Inferior parietal cortex (tissue), 1 donor: ENCODE data around the gene BRPF3.
A peak's percentile ranks its signal among the peaks of the same experiment; 100 is the strongest.

Experiments
- DNase-seq: peaks from one replicate; pipeline ENCODE4 v3.0.0-alpha.2; 2016; ENCODE audit errors: extremely low spot score

Gene BRPF3

GRCh38 chr6:36196113-36196879 is at the start of gene BRPF3:
Gene BRPF3 (plus strand): TSS chr6:36196744. CDS start chr6:36200323, 3,579 bp downstream.
- DNase-seq = peak; percentile 68

GRCh38 chr6:36147294-36147693 is 49.2 kb upstream of the BRPF3 start:
- DNase-seq = no peak

- no peak for DNase-seq
Measured at GRCh38 chr6:36149476-36149875, 47.1 kb upstream of the BRPF3 start.

- no peak for DNase-seq
Measured at GRCh38 chr6:36150283-36150682, 46.3 kb upstream of the BRPF3 start.

- DNase-seq = no peak
Measured at GRCh38 chr6:36154286-36154685, 42.3 kb upstream of the BRPF3 start.

DNA sequence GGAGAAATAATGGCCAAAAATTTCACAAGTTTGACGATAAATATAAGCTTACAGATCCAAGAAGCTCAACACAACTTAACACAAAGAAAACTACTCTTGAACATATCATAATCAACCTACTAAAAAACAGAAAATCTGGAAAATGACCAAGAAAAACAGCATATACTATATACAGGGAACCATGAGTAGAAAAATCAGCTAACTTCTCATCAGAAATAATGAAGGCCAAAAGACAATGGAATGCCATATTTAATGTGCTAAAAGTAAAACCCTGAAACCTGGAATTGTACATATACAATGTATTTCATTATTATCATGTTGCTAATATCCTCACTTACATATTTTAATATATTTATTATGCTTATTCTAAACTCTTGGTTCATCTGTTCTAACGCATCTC is 40.9 kb upstream of the BRPF3 start:
- no peak for DNase-seq

DNA sequence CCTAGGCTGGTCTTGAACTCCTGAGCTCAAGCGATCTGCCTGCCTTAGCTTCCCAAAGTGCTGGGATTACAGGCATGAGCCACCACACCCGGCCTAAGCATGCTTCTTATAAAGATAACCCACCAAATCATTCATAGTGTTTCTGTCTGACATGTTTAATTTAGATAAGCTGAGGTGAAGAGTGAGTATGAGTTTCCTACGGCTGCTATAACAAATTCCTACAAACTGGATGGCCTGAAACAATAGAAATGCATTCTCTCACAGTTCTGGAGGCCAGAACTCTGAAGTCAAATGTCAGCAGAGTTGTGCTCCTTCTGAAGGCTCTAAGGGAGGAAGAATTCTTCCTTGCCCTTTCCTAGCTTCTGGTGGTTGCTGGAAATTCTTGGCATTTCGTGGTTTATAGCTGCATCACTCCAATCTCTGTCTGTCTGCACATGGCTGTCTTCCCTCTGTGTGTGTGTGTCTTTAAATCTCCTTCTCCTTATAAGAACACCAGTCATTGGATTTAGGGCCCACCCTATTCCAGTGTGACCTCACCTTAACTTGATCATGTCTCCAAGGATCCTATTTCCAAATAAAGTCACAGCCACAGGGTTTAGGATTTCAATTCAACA is 36.3 kb upstream of the BRPF3 start:
- DNase-seq = no peak

DNA sequence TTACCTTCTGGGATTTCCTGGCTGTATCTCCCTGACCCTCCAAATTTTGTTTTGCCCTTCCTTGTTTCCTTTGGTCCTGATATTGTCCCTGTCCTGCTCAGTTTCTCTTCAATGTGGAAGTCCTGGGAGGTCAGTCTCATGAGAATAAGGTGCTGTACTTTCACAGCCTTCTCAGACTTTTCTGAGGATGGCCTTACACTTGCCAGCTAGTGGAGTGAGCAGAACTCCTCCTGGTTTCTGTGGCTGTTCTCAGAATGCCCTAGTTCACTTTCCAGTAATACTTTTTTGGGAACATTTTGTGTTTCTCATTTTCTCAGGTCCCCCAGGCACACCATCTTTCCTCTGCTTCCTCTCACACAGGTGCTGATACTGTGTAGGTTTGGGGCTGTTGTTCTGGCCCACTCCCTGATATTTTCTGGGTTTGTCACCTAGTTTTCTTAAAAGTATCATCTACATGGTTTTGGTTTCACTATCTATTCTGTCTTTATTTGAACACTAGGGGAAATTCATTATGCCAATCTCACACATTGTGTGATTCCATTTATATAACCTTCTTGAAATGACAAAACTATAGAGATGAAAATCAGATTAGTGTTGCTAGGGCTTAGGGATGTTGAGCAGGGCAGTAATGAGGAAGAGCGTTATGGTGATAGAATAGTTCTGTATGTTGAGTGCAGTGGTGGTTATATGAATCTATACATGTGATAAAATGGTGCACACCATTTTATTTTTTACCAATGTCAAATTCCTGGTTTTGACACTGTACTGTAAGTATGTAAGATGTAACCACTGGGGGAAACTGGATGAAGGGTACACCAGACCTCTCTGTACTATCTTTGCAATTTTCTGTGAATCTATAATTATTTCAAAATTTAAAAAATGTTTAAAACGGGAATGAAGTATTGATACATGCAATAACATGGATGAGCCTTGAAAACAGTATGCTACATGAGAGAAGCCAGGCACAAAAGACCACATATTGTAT is 27.2 kb upstream of the BRPF3 start:
- DNase-seq = no peak

DNA sequence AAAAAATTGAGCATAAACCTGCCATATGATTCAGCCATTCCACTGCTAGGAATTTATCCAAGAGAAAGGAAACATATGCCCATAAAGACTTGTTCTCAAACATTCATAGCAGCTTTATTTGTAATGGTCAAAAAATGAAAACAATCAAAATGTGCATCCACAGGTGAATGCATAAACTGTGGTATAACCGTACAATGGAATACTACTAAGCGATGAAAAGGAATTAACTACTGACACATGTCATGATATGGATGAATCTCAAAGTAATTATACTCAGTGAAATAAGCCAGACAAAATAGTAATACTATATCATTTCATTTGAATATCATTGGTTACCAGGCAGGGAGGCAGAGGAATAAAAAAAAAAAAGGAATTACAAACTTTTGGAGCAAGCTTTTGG is 25.8 kb upstream of the BRPF3 start:
- DNase-seq = no peak

DNA sequence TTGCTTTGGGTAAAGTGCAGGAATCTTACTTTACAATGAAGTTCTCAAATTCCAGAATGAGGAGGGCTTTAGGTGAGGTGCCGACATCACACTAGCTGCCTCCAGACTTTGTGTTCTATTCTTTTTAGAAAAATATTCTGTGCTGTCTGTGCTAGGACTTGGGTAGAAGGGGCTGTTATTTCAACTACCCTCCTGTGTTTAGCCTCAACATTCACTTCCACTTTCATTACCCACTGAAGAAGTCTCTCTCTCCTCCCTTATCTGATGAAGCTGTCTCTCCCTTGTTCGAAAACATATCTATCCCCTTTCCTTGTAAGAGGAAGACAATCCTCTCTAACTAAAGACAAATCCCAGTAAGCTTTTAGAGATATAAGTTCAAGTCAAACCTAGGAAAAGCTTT is 25.0 kb upstream of the BRPF3 start:
- DNase-seq = no peak

DNA sequence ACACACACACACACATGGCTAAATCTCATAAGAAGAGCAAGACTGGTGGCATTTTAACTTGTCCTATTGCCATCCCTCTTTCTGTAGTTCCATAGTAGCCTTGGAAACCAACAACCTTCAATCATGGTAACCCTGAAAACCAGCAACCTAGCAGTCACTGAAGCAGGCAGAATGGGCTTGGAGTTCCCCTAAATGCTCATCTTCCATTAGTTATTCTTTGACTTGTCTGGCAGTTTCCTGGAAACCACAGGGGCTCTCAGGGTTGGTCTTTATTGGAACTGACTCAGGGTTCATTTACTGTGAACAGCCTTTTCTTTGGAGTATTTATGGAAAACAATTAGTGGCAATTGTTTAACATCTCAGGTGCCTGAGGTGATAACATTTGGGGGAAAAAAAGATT is 19.4 kb upstream of the BRPF3 start:
- DNase-seq = no peak

DNA sequence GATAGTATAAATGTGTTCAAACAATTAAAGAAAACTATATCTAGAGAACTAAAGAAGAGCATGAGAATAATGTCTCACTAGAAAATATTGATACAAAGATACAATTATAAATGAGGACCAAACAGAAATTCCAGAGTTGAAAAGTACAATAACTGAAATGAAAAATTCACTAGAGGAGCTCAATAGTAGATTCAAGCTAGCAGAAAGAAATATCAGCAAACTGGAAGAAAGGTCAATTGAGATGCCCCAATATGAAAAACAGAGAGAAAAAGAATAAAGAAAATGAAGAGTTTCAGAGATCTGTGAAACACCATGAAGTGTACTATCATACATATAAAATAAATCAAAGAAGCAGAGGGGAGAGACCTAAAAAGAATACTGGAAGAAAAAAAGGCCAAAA is 18.0 kb upstream of the BRPF3 start:
- DNase-seq = no peak

DNA sequence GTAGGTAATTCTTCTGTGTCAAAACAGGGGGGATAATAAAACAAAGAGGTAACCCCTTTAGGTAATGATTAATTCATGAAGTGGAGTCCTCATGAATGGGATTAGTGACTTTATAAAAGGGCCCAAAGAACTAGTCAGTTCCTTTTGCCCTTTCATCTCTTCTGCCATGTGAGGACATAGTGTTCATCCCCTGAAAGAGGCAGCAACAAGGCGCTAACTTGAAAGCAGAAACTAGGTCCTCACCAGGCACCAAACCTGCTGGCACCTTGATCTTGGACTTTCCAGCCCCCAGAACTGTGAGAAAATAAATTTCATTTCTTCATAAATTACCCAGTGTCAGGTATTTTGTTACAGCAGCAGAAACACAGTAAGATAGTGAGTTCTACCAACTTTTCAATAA is 16.4 kb upstream of the BRPF3 start:
- no peak for DNase-seq

GRCh38 chr6:36184311-36184710 is 12.2 kb upstream of the BRPF3 start:
- DNase-seq = no peak

GRCh38 chr6:36186199-36186598 is 10.3 kb upstream of the BRPF3 start:
- DNase-seq = no peak

DNA sequence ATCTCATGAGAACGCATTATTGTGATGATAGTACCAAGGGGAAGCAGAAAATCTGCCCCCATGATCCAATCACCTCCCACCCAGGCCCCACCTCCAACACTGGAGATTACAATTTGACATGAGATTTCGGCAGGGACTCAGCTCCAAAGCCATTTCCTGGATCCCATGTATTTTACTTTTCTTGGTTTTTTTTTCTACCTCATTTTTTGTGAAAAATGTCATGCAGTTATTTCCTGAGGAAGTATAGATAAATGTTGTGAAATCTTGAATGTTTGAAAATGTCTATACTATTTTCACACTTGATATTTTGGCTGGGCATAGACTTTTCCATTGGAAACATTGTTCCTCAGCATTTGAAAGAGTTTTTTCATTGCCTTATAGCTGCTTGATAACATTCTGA is 9.1 kb upstream of the BRPF3 start:
- no peak for DNase-seq

DNA sequence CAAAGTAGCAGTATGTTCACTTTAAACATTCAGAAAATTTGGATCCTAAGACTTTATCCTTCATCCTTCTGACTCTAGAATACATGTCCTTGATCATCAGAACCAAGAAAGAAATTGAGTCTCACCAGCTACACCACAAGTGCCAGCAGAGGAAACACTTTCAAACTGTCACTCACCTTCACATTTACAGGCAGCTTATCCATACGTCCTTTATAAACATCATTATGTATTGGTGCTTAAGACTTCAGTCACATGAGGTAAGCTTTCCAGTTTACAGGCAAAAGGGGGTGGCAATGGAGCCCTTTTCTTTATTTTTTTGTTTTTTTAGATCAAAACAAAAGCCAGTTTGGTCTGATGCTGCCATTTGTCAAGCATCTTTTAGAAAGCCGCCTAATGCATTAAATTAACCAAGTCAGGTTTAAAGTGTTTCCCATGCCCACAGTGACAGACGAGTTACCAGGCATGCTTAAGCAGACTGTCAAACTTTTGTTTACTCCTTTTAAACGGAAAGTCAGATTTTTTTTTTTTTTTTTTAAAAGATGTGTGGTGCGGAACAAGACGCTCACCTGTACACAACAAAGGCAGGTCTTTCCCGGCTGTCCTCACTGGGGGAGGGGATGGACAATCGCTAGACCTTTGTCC is 952 bp upstream of the BRPF3 start:
- DNase-seq = no peak

DNA sequence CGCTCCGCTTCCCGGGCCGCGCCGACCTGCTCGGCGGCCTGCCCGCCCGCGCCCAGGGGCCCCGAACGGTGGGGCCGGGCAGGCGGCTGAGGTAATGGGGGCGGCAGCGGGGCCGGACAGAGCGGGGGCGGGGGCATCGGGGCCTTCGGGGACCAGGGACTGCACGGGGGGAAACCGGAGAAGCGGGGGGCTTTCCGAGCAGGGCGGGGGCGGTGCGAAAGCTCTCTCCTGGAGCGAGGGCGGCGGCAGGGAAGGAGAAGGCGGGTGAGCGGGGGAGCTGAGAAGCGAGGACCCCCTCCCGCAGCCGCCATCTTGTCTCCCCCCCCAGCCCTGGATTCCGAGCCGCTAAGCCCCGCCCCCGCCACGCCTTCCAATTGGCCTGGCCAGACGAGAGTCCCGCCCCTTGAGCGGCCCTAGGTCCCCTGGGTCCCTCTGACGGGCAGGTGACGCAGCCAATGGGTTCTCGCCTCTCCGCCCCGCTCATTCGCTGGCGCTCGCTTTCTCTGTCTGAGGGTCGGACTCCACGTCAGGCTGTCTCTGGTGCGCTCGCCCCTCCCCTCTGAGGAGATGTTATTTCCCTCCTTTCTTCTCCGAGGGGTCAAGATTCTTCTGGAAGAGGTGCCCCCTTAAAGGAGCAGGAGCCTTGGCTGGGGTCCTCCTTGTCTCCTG is 470 bp downstream of the BRPF3 start:
- DNase-seq = peak; percentile 96

- no peak for DNase-seq
Measured at GRCh38 chr6:36197739-36198221, 1.2 kb downstream of the BRPF3 start.

DNA sequence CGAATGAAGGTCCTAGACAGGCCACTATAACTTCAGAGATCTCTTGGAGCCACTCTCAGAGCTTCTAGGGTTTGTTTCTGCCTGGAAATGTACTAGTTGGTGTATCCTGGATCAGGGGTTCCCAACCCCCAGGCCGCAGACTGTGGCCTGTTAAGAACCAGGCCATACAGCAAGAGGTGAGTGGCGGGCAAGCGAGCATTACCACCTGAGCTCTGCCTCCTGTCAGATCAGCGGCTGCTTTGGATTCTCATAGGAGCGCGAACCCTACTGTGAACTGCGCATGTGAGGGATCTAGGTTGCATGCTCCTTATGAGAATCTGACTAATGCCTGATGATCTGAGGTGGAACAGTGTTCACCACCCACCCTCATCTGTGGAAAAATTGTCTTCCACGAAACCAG is 2.4 kb downstream of the BRPF3 start:
- DNase-seq = no peak
